Fibroblast of villous mesenchyme (primary cell): ENCODE data around the gene TMEM244. TPM values are rescaled to one million over a fixed set of nuclear protein-coding genes. Genes with fewer than 3 reads are reported as not detected.
A peak's percentile ranks its signal among the peaks of the same experiment; 100 is the strongest.

ENCODE experiments used
- DNase-seq: peaks from one replicate; pipeline ENCODE4 v3.0.0-alpha.2; 2010; ENCODE audit warnings: low read depth
- H3K4me3 ChIP-seq: 2 replicates; pipeline ENCODE4 v1.5.1; 2011; ENCODE audit warnings: low read depth, mild to moderate bottlenecking, low read length
- total RNA-seq: library from RNA; depleted of rRNA; stranded (reverse); fragments of >200 nt; gene quantifications from 2 replicates; pipeline ENCODE4 v1.2.3, GENCODE V29; 2012
- TF ChIP-seq, protein P1 (sequence below): IDR thresholded peaks from 2 replicates; pipeline ENCODE4 v1.5.1; 2012; ENCODE audit warnings: low read depth, mild to moderate bottlenecking, low read length; ENCODE audit not compliant: insufficient read depth

The TMEM244 gene
- total RNA-seq, 1 donor: not detected

- TF ChIP-seq, protein P1, sequence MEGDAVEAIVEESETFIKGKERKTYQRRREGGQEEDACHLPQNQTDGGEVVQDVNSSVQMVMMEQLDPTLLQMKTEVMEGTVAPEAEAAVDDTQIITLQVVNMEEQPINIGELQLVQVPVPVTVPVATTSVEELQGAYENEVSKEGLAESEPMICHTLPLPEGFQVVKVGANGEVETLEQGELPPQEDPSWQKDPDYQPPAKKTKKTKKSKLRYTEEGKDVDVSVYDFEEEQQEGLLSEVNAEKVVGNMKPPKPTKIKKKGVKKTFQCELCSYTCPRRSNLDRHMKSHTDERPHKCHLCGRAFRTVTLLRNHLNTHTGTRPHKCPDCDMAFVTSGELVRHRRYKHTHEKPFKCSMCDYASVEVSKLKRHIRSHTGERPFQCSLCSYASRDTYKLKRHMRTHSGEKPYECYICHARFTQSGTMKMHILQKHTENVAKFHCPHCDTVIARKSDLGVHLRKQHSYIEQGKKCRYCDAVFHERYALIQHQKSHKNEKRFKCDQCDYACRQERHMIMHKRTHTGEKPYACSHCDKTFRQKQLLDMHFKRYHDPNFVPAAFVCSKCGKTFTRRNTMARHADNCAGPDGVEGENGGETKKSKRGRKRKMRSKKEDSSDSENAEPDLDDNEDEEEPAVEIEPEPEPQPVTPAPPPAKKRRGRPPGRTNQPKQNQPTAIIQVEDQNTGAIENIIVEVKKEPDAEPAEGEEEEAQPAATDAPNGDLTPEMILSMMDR: no peak
- H3K4me3 ChIP-seq: no peak overlapping the region
- no peak for DNase-seq
These were observed 40.8 kb upstream of the TMEM244 start for GRCh38 chr6:129901910-129902309.

DNA sequence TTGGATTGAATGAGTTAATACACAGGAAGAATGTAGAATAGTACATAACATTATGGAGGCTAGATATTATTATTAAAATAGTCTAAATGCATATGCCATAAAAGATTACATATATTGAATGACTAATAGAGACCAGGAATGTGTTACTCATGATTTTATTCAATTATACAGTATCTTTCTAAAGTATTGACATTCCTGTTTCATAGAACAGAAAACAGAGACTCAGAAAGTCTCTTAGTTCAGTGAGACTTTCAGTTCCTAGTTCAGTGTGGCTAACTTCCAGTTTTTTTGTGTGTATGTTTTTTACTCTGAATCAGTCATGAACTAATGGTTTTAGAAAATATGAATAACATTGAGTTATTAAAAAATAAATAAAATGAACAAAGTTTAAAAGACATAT is 34.6 kb upstream of the TMEM244 start:
- peak; percentile 7 for DNase-seq
- TF ChIP-seq, protein P1: no peak
- H3K4me3 ChIP-seq: no peak overlapping the region

- TF ChIP-seq, protein P1: no peak
- H3K4me3 ChIP-seq: no peak overlapping the region
- DNase-seq: peak; percentile 20
These were observed 33.8 kb upstream of the TMEM244 start for GRCh38 chr6:129894921-129895320.

DNA sequence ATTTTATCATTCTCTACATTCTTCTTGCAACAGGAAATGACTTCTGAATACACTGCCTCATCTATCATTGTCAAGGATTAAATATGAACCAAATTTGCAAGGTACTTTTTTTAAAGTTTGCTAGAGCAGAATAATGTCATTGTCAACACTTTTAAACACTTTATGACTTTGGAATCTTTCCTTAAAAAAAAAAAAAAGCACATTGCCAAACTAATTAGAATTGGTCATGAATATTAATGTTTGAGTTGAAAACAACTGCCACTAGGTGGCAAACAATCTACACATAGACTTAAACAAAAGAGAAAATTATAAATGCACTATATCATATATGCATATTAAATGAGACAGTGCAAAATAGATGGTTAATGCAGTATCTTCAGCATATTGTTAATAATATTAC is 32.5 kb upstream of the TMEM244 start:
- TF ChIP-seq, protein P1: peak; percentile 46
- DNase-seq: peak; percentile 55
- no peak overlapping the region for H3K4me3 ChIP-seq

DNA sequence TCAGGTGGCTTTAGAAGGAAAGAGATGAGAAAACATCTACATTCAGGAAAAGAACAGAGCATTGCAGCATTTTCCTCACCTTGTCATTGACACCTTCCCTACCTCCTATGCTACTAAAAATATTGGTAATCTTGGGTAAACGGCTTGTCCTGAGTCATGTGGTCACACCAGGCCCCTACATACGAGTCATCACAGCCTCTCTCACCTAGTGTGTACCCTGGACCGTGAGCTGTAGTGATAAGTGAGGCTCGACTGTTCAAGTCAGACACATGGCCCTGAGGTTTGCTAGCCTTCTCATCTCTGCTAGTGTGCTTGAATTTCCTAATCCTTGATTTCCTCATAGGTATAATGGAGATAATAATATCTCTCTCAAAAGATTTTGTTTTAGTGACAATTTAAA is 29.6 kb upstream of the TMEM244 start:
- H3K4me3 ChIP-seq: no peak overlapping the region
- DNase-seq: no peak
- TF ChIP-seq, protein P1: no peak

- TF ChIP-seq, protein P1: no peak
These were observed 29.0 kb upstream of the TMEM244 start for GRCh38 chr6:129890164-129890563.

GRCh38 chr6:129889580-129889979 is 28.5 kb upstream of the TMEM244 start:
- TF ChIP-seq, protein P1: no peak
- peak; percentile 58 for DNase-seq
- H3K4me3 ChIP-seq: no peak overlapping the region

More at GRCh38 chr6:129890164-129890563, 29.0 kb upstream of the TMEM244 start:
- DNase-seq: peak; percentile 20
- H3K4me3 ChIP-seq: no peak overlapping the region
